ENCODE results near the gene SYNDIG1. TPM values are rescaled to one million over a fixed set of nuclear protein-coding genes. Genes with fewer than 3 reads are reported as not detected.

The SYNDIG1 gene
- total RNA-seq, 1 donor from 2014 or later, result 0.49 TPM

DNA sequence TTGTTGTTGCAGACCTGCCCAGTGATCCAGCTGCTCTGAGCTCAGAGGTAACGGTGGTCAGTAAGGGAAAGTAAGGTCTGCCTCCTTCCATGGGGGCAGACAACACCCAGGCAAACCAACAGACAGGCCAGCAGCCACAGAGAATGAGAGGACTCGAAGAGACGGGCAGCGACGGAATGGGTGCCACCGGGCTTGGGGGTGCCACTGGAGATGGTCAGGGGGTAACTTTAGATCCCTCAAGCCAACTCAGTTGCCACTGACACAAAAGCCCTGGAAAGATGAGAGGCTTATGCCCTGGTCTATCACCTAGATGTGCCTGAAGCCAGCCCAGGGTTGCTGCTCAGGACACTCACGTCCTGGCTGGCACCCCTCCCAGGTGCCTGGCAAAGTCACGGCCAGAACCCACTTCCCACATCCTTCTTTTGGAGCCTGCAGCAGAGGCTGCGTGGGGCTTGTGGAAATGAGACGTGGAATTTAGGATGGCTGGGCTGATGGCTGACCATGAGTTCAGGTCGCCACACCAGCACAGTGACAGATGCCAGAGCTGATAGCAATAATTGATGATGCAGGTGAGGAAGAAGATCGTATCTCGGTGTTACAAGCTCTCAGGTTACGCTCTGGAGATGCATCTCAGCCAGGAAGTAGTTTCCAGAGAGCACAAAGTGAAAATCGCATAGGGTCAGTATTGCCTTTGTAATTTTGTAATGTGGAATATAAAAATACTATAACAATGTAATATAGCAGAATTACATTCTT is 209.1 kb downstream of the SYNDIG1 start:
- no peak for DNase-seq (ENCODE audit: low read depth, low spot score)
- TF ChIP-seq, protein P1, sequence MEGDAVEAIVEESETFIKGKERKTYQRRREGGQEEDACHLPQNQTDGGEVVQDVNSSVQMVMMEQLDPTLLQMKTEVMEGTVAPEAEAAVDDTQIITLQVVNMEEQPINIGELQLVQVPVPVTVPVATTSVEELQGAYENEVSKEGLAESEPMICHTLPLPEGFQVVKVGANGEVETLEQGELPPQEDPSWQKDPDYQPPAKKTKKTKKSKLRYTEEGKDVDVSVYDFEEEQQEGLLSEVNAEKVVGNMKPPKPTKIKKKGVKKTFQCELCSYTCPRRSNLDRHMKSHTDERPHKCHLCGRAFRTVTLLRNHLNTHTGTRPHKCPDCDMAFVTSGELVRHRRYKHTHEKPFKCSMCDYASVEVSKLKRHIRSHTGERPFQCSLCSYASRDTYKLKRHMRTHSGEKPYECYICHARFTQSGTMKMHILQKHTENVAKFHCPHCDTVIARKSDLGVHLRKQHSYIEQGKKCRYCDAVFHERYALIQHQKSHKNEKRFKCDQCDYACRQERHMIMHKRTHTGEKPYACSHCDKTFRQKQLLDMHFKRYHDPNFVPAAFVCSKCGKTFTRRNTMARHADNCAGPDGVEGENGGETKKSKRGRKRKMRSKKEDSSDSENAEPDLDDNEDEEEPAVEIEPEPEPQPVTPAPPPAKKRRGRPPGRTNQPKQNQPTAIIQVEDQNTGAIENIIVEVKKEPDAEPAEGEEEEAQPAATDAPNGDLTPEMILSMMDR (conservative IDR thresholded peaks at IDR 0.05), result no peak
- no peaks in the 10 kb centered on the region for H3K27me3 Mint-ChIP-seq (ENCODE audit: low read depth)
- H3K36me3 Mint-ChIP-seq (ENCODE audit: low read depth), result no peaks in the 10 kb centered on the region
- no peaks in the 10 kb centered on the region for H3K9me3 Mint-ChIP-seq
- no peaks in the 10 kb centered on the region for H3K4me1 Mint-ChIP-seq
- no peak overlapping the region for H3K27ac Mint-ChIP-seq (ENCODE audit: unreplicated experiment)
- no peak overlapping the region for H3K4me3 Mint-ChIP-seq

DNA sequence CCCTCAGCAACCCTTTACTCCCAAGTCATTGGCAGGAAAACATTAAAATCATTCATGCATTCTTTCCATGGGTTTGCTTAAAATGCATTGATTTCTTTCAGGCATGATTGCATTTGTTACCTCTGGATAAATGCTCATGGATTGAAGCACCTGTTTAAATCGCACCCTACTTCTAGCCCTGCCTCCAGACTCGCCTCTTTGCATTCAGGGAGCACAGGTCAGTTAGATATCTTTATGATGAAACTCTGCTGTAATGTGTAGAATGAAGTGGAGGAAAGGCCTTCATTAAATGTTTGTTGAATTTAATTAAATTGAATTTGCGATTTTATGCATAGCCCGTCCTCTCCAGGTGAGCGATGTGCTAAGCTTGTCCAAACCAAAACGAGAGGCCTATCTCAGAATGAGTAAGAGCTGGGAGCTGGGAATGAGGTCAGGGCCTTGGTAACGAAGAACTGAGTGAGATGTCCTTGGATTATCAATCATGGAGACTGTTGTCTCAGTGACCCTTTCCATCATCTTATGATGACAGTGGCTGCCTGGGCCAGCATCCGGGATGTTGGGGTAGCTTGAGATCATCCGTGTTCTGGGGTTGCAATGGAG is 210.1 kb downstream of the SYNDIG1 start:
- Mint-ChIP-seq H3K4me1 (no peaks in the 10 kb centered on the region), H3K36me3 (ENCODE audit: low read depth) (no peaks in the 10 kb centered on the region), H3K4me3 (no peak overlapping the region), H3K9me3 (no peaks in the 10 kb centered on the region), H3K27me3 (ENCODE audit: low read depth) (no peaks in the 10 kb centered on the region), H3K27ac (ENCODE audit: unreplicated experiment) (no peak overlapping the region)
- DNase-seq (ENCODE audit: low read depth, low spot score), result no peak
- TF ChIP-seq, protein P1 (conservative IDR thresholded peaks at IDR 0.05), result no peak

DNA sequence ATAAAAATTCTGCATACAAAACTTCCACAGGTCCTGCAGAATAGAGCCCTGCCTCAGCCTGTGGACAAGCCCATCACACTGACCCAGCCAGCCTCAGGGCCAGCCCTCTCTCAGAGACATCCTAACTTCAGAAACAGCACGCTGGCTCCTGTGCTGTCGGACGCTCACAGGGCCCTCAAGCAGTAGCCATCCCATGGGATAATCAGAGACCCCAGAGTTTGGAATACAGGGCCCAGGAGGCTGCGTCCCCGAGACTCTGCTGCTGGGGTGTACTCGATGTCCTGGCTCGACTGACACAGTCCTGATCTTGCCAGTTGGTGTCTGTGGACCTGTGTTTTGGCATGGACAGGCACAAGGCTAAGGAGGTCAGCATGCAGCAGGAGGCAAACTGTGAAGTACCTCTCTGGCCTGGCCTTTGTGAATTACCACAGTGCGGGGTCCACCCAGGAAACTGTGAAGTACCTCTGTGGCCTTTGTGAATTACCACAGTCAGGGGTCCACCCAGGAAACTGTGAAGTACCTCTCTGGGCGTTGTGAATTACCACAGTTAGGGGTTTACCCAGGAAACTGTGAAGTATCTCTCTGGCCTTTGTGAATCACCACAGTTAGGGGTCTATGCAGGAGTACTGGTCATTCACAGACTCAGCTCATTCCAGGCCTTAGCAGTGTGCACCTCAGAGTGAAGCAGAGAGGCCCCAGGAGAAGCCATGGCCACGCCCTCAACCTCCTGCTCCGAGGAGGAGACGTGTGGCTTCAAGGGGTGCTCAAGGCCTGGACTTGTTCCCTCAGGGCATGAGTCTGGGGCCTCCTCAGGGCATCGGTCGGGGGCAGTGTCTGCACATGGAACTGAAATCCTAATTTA is 212.4 kb downstream of the SYNDIG1 start:
- Mint-ChIP-seq H3K4me3 (no peak overlapping the region), H3K9me3 (no peaks in the 10 kb centered on the region), H3K4me1 (no peaks in the 10 kb centered on the region), H3K36me3 (ENCODE audit: low read depth) (no peaks in the 10 kb centered on the region), H3K27ac (ENCODE audit: unreplicated experiment) (no peak overlapping the region), H3K27me3 (ENCODE audit: low read depth) (peaks cover 6% of the 10 kb centered on the region)
- TF ChIP-seq, protein P1 (conservative IDR thresholded peaks at IDR 0.05), result no peak
- DNase-seq (ENCODE audit: low read depth, low spot score), result no peak

DNA sequence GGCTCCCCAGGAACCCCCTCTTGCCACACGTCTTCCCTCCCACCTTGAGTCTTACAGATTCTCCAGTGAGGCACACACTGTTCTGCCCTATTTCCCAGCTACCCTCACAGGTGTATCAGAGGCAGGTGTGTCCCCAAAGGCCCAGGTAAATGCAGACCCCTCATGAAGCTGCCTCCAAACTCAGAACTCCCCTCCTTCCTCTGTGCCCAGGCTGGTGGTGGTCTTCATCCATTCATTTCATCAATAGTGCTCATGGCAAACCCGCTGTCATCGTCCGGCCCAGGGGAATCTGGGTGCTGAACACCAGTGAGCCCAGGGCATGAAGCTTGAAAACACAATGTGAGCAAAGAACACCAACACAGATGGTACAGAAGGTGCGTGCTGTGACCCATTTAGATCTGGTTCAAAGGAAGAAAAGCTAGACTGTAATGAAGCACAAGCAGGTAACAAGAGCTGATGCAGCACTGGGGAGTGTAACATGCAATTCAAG is 213.1 kb downstream of the SYNDIG1 start:
- H3K36me3 Mint-ChIP-seq (ENCODE audit: low read depth), result no peaks in the 10 kb centered on the region
- H3K27ac Mint-ChIP-seq (ENCODE audit: unreplicated experiment), result no peak overlapping the region
- TF ChIP-seq, protein P1 (conservative IDR thresholded peaks at IDR 0.05), result no peak

DNA sequence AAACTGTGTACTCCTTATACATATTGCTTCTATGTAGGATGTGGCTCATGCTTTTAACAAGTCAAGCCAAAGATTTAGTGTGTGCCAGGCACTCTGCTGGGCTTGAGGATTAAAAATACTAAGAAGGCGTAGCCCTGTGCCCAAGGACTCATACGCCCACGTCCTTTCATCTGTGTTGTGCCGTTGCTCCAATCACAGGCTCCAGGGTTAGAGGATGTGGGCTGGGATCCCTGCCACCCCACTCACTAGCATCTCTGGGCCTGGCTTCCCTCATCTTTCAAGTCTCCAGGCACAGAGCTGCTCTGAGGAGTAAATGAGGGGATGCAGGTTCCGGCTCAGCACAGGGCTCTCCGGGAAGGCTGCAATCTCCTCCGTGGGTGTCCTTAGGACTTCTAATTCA is 214.2 kb downstream of the SYNDIG1 start:
- H3K4me1 Mint-ChIP-seq, result no peaks in the 10 kb centered on the region
- TF ChIP-seq, protein P1 (conservative IDR thresholded peaks at IDR 0.05), result no peak

More for the DNA sequence above, 213.1 kb downstream of the SYNDIG1 start:
- Mint-ChIP-seq H3K27me3 (ENCODE audit: low read depth) (peaks cover 7% of the 10 kb centered on the region), H3K4me3 (no peak overlapping the region), H3K4me1 (no peaks in the 10 kb centered on the region), H3K9me3 (peaks cover 2% of the 10 kb centered on the region)
- DNase-seq (ENCODE audit: low read depth, low spot score), result no peak

More for the DNA sequence above, 214.2 kb downstream of the SYNDIG1 start:
- no peak overlapping the region for H3K4me3 Mint-ChIP-seq
- no peak overlapping the region for H3K27ac Mint-ChIP-seq (ENCODE audit: unreplicated experiment)
- H3K36me3 Mint-ChIP-seq (ENCODE audit: low read depth), result no peaks in the 10 kb centered on the region
- H3K27me3 Mint-ChIP-seq (ENCODE audit: low read depth), result peaks cover 7% of the 10 kb centered on the region
- H3K9me3 Mint-ChIP-seq, result peaks cover 6% of the 10 kb centered on the region
- DNase-seq (ENCODE audit: low read depth, low spot score), result no peak
